ENCODE data around the gene VWA5B1.

Gene VWA5B1

GRCh38 chr1:20321573-20321972 lies 30.9 kb downstream of the VWA5B1 start:
- TF ChIP-seq CTCF (IDR thresholded peaks at IDR 0.05; ENCODE audit: low read depth, low read length, missing control alignments), result no peak
- no peak for DNase-seq (ENCODE audit: low read depth)
- H3K4me3 ChIP-seq (ENCODE audit: low read depth, low read length), result no peak overlapping the region

GRCh38 chr1:20322081-20322824 lies 31.6 kb downstream of the VWA5B1 start:
- no peak for TF ChIP-seq CTCF (IDR thresholded peaks at IDR 0.05; ENCODE audit: low read depth, low read length, missing control alignments)
- peak; percentile 37 for DNase-seq (ENCODE audit: low read depth)
- no peak overlapping the region for H3K4me3 ChIP-seq (ENCODE audit: low read depth, low read length)

- H3K4me3 ChIP-seq (ENCODE audit: low read depth, low read length), result no peak overlapping the region
- no peak for DNase-seq (ENCODE audit: low read depth)
- TF ChIP-seq CTCF (IDR thresholded peaks at IDR 0.05; ENCODE audit: low read depth, low read length, missing control alignments), result no peak
Observed at GRCh38 chr1:20322825-20323612, 32.3 kb downstream of the VWA5B1 start.

GRCh38 chr1:20323613-20323920 lies 32.9 kb downstream of the VWA5B1 start:
- DNase-seq (ENCODE audit: low read depth), result no peak
- no peak overlapping the region for H3K4me3 ChIP-seq (ENCODE audit: low read depth, low read length)
- no peak for TF ChIP-seq CTCF (IDR thresholded peaks at IDR 0.05; ENCODE audit: low read depth, low read length, missing control alignments)

GRCh38 chr1:20324704-20325406 lies 34.2 kb downstream of the VWA5B1 start:
- DNase-seq (ENCODE audit: low read depth), result no peak
- TF ChIP-seq CTCF (IDR thresholded peaks at IDR 0.05; ENCODE audit: low read depth, low read length, missing control alignments), result no peak
- H3K4me3 ChIP-seq (ENCODE audit: low read depth, low read length), result no peak overlapping the region

GRCh38 chr1:20325407-20325843 lies 34.8 kb downstream of the VWA5B1 start:
- no peak for TF ChIP-seq CTCF (IDR thresholded peaks at IDR 0.05; ENCODE audit: low read depth, low read length, missing control alignments)
- H3K4me3 ChIP-seq (ENCODE audit: low read depth, low read length), result no peak overlapping the region
- DNase-seq (ENCODE audit: low read depth), result no peak

Data from GM12864 (cell line).